ENCODE measurements around the gene SLC8A1.

Gene SLC8A1

GRCh38 chr2:40300391-40300790 lies 151.5 kb downstream of the SLC8A1 start:
- DNase-seq: no peak

- no peak for DNase-seq
Observed at GRCh38 chr2:40299781-40300180, 152.1 kb downstream of the SLC8A1 start.

GRCh38 chr2:40299173-40299572 lies 152.7 kb downstream of the SLC8A1 start:
- no peak for DNase-seq

GRCh38 chr2:40298026-40298425 lies 153.9 kb downstream of the SLC8A1 start:
- DNase-seq: no peak

- DNase-seq: no peak
Observed at GRCh38 chr2:40292291-40292690, 159.6 kb downstream of the SLC8A1 start.

GRCh38 chr2:40289771-40290404 lies 162.0 kb downstream of the SLC8A1 start:
- no peak for DNase-seq

- no peak for DNase-seq
Observed at GRCh38 chr2:40287773-40288172, 164.1 kb downstream of the SLC8A1 start.

GRCh38 chr2:40287195-40287594 lies 164.7 kb downstream of the SLC8A1 start:
- DNase-seq: no peak

GRCh38 chr2:40286721-40287120 lies 165.2 kb downstream of the SLC8A1 start:
- no peak for DNase-seq

GRCh38 chr2:40285391-40285790 lies 166.5 kb downstream of the SLC8A1 start:
- DNase-seq: no peak

GRCh38 chr2:40284797-40285196 lies 167.1 kb downstream of the SLC8A1 start:
- DNase-seq: no peak

GRCh38 chr2:40283111-40283909 lies 168.6 kb downstream of the SLC8A1 start:
- DNase-seq: no peak

- DNase-seq: no peak
Observed at GRCh38 chr2:40282428-40282827, 169.5 kb downstream of the SLC8A1 start.

GRCh38 chr2:40281021-40281940 lies 170.6 kb downstream of the SLC8A1 start:
- DNase-seq: no peak

GRCh38 chr2:40279482-40279881 lies 172.4 kb downstream of the SLC8A1 start:
- DNase-seq: no peak

- DNase-seq: no peak
Observed at GRCh38 chr2:40279001-40279400, 172.9 kb downstream of the SLC8A1 start.

GRCh38 chr2:40276076-40276475 lies 175.8 kb downstream of the SLC8A1 start:
- DNase-seq: no peak

GRCh38 chr2:40274270-40274669 lies 177.6 kb downstream of the SLC8A1 start:
- no peak for DNase-seq

GRCh38 chr2:40273734-40274182 lies 178.1 kb downstream of the SLC8A1 start:
- DNase-seq: no peak

GRCh38 chr2:40271094-40271493 lies 180.8 kb downstream of the SLC8A1 start:
- DNase-seq: no peak

- DNase-seq: no peak
Observed at GRCh38 chr2:40270372-40270771, 181.5 kb downstream of the SLC8A1 start.

GRCh38 chr2:40268566-40268965 lies 183.3 kb downstream of the SLC8A1 start:
- DNase-seq: no peak

GRCh38 chr2:40266201-40266600 lies 185.7 kb downstream of the SLC8A1 start:
- no peak for DNase-seq

Data from activated CD4-positive, alpha-beta T cell treated with anti-CD3 and anti-CD28 coated beads, Interleukin-2, amount 50 U/mL, for 16 hours (primary cell).